ENCODE data around the gene EFHD2.
"Not testable (repeated sequence)": the region's sequence is repeated elsewhere in the genome, so short reads cannot be mapped to it uniquely, and the experiment has no call there.

Gene EFHD2

GRCh38 chr1:15389828-15390227 is 19.9 kb upstream of the EFHD2 start:
- DNase-seq: not testable (repeated sequence)

DNA sequence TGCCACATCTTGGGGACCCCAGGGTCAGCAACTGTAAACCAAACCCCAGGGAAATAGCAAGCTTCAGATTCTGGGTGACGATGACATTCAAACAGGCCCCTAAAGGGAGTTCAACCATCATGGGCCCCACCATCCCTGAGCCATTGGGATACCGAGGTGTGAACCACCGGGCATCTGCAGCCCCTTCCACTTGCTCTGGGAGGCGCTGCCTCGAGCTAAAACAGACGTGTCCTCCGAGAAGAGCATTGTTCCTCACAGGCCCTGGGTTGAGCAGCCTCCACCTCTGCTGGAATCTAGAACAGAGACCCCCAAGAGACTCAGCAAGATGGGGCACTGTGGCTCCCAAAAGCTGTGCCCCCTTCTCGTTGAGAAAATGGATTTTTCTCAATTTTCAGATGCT is 19.0 kb upstream of the EFHD2 start:
- DNase-seq: no peak

- peak; percentile 23 for DNase-seq
Observed at GRCh38 chr1:15391366-15391765, 18.3 kb upstream of the EFHD2 start.

GRCh38 chr1:15393475-15394257 is 16.0 kb upstream of the EFHD2 start:
- DNase-seq: no peak

DNA sequence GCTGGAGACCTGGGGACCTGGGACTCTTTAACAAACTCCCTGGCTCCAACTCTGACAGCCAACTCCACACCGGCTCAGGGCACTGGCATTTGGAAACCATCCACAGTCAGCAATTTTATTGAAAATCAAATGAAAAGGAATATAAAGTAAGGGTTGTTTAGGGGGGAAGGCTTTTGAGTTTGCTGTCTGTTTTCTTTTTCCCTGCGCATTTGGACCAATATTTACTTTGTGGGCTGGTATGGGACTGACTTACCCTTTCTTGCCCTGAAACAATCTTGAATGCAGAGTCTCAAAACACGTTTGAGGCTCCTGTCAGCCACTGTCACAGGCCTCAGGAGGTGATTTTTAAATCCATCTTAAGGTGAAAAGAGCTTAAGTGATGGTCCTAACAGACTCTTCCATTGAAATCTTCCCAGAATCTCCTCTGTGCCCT is 15.4 kb upstream of the EFHD2 start:
- DNase-seq: no peak

- no peak for DNase-seq
Observed at GRCh38 chr1:15397236-15397635, 12.5 kb upstream of the EFHD2 start.

- DNase-seq: no peak
Observed at GRCh38 chr1:15399710-15400109, 10.0 kb upstream of the EFHD2 start.

- no peak for DNase-seq
Observed at GRCh38 chr1:15400627-15401026, 9.1 kb upstream of the EFHD2 start.

DNA sequence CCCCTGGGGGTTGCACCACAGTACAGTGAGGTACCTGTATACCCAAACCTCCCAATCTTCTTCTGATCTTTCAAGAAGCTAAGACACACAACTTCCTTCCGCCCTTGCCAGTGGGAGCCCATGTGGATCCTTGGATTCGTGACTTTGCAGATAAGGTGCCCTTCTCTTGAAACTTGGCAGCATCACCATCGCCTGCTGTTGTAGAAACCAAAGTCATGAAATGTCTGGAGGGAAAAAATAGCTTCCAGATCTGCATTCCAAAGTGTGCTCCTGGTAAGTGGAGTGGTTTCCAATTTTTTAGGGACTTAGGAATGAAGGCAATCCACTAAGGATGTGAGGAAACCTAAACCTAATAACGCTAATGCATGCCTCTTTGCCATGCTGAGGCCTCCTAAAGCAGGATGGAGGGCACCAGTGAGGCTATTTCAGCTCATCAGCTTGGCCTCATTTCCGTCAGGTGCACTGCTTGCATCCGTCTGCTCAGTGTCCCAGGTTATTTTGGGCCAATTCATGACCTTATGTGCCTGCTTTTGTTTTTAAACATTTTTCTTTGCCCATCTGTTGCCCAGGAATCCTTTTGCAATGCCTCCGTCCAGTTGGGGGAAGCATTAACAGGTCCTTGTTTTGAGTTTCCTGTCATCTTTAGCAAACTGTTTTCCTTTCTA is 8.2 kb upstream of the EFHD2 start:
- no peak for DNase-seq

DNA sequence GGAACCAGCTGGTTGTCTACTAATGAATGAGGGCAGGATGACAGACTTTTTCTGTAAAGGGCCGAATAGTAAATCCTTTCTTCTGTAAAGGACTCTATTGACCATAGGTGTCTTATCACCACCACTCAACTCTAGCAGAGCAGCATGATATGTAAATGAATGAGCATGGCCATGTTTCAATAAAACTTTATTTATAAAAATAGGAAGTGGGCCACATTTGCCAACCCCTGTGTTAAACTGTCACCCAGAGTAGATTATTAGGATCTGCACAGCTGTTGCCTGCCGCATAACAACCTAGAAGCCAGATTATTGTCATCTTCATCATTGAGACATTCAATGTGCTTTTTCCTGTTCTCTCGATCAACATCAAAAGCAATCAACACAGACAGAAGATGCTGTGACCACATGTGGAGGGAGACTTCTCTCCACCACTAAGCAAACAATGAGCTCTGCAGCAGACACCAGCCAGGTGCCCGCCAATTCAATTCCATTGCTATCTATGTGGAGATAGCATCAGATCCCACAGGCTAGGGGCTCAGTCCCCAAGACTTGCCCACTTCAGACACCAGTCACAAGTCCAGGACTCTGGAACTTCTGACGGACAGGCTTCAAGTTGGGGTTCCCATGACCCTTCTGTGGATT is 6.8 kb upstream of the EFHD2 start:
- DNase-seq: no peak

GRCh38 chr1:15403962-15404580 is 5.6 kb upstream of the EFHD2 start:
- no peak for DNase-seq

DNA sequence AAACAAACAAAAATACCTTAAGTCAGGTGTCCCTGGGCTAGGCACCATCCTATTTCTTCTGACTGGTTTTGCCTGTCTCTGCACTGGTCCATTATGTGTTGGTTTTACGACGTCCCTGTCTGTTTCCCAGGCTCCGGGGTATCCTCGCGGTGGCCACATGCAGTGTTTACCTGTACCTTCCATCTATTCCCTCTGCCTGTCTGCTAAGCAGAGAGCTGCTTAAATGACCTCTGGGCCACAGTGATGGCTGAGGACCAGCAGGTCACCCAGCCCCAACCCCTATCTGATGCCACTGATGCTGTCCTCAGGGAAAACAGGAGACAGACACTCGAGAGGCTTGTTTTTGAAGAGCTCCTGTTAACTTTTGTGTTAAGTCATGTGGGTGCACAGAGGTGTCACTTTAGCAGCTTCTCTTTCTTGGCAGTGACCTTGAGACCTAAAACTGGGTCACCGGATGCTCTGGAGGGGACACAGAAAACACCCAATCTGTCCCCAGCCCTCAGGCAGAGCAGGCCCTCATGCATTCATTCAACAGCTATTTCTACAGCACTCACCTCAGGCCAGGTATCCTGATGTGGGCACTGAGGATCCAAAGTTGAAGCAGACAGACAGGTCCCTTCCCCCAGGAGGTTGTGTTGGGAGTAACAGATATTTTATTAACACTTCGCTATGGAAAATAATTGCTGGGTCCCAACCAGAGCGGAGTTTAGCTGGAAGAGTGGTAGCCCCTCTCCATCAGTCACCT is 4.4 kb upstream of the EFHD2 start:
- no peak for DNase-seq

GRCh38 chr1:15406614-15407559 is 2.8 kb upstream of the EFHD2 start:
- peak; percentile 78 for DNase-seq

DNA sequence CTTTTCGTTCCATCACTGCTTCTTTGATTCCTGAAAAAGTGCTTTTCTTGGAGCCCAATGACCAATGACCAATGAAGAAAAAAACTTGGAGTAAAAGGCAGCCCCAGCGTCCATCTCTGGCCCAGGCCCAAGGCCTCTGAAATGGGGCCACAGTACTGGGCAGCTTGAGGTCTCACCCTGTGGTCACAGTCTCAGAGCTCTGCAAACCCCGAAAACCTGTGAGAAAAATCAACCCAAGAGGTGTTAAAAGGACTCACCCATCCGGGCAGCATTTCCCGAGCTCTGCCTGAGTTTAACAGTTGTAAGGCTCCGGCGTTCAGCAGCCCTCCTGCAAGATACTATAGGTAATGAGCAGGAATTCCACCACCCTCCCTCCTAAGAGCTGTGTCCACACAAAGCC is 2.1 kb upstream of the EFHD2 start:
- no peak for DNase-seq

- DNase-seq: no peak
Observed at GRCh38 chr1:15408890-15409387, 749 bp upstream of the EFHD2 start.

GRCh38 chr1:15410223-15410883 is 665 bp downstream of the EFHD2 start:
- no peak for DNase-seq

DNA sequence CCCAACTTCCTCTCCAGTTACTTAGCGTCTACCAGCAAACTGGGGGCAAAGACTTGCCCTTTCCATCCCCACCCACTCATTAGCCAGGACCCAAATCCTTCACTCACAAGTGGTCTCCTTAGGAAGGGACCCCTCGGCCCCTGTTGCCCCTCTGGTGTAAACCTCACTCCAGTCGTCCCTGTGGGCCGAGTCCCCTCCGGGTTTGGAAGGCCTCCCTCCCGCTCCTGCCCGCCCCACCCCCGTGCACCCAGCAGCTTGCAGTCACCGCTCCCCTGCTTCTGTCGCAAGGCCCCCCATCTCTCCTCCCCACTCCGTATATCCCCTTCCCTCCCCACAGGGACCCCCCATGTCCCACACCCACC is 1.2 kb downstream of the EFHD2 start:
- no peak for DNase-seq

- no peak for DNase-seq
Observed at GRCh38 chr1:15411593-15412137, 2.0 kb downstream of the EFHD2 start.

DNA sequence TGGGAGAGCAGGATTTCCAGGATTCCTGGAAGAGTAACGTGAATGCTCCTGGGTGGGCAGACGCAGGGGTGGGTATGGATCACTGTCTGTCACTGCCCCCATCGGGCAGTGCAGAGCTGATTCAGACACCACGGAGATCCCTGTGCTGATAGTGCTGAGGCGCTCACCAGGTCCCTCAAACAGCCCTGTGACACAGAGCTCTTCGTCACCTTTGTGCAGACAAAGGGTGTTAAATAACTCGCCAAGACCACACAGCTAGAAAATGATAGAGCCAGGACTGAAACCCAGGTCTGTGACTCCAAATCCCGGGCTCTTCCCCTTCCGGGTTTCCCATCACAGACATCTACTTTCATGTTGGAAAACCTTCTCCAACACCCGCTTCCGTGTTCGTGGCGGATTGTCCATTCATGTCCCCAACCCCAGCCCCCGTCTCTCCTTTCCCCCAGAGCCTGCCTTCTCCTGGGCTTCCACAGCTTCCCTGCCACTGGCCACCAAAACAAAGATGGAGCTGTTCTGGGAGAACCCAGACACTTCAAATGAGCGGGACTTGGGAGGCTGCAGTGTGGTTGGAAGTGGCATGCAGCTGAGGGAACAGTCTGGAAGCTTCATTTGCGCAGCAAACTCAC is 2.6 kb downstream of the EFHD2 start:
- peak; percentile 13 for DNase-seq

- no peak for DNase-seq
Observed at GRCh38 chr1:15412843-15413242, 3.2 kb downstream of the EFHD2 start.
